K562 (cell line): Measurements from ENCODE around the gene RARRES2. TPM values are rescaled to one million over a fixed set of nuclear protein-coding genes. Genes with fewer than 3 reads are reported as not detected.

Source experiments
- ATAC-seq: fragments of 200-7000 bp; cut with Tn5 transposase; 3 replicates; pipeline ENCODE4 v1.9.1; 2020; ENCODE audit warnings: moderate library complexity
- BruUV-seq: library from RNA; stranded (reverse); fragments of 400-500 nt; replicated peaks from 2 replicates; lab custom pipeline; 2021; lab: Mats Ljungman, UMichigan
- CTCF ChIA-PET: fragments of 300-600 bp; formaldehyde crosslinking; extraction: SDS; loops from one replicate; lab custom pipeline; 2021; ENCODE audit warnings: low intra/inter-chr PET ratio; lab: Yijun Ruan, JAX
- POLR2A ChIA-PET: fragments of 300-600, 350-650 bp; sonication (Branson Sonifier 250); formaldehyde crosslinking; extraction: SDS; loops from one replicate; lab custom pipeline; 2021; ENCODE audit warnings: antibody characterized with exemption, inconsistent platforms; lab: Yijun Ruan, JAX
- DNase-seq, 4 experiments: peaks; one replicate each; pipeline versions ENCODE4 v3.0.0 to v3.0.0-alpha.2; 2011 to 2018; ENCODE audit warnings: low spot score in 3 of 4, mixed read lengths in 3 of 4; ENCODE audit errors: extremely low read depth in 1 of 4
- FAIRE-seq: peaks from 2 replicates; lab custom pipeline; 2011; peaks lifted over from hg19 to GRCh38; lab: Jason Lieb, UNC
- H2AFZ ChIP-seq: 2 replicates; pipeline ENCODE4 v1.6.0; 2011; ENCODE audit warnings: low read depth, low read length, control low read depth, inconsistent platforms
- H3K27ac ChIP-seq: fragments of 200-600 bp; 3 replicates; pipeline ENCODE4 v1.8.0; 2011; ENCODE audit warnings: low read depth, mild to moderate bottlenecking, control low read depth, inconsistent platforms, low read length, moderate library complexity, mixed read lengths; ENCODE audit errors: extremely low read depth
- H3K27me3 ChIP-seq, 2 experiments: fragments of 300-600 bp in 1 of 2; 2 replicates in 1 of 2; 3 replicates in 1 of 2; pipeline versions ENCODE4 v1.6.0 to v1.8.0; 2011; ENCODE audit warnings: inconsistent platforms in 2 of 2, low read length in 2 of 2, mild to moderate bottlenecking in 1 of 2, mixed read lengths in 1 of 2, moderate library complexity in 1 of 2; ENCODE audit not compliant: control insufficient read depth in 2 of 2, insufficient read depth in 2 of 2
- H3K36me3 ChIP-seq: fragments of 300-600 bp; 3 replicates; pipeline ENCODE4 v1.8.0; 2011; ENCODE audit warnings: mild to moderate bottlenecking, low read length, inconsistent platforms; ENCODE audit not compliant: control insufficient read depth, insufficient read depth
- H3K4me1 ChIP-seq, 2 experiments: fragments of 200-600 bp in 1 of 2; replicated peaks in 1 of 2; 2 replicates in 1 of 2; 3 replicates in 1 of 2; pipeline versions ENCODE4 v1.5.1 to v1.8.0; 2011; ENCODE audit warnings: inconsistent platforms in 2 of 2, low read length in 2 of 2, mild to moderate bottlenecking in 1 of 2, mixed read lengths in 1 of 2, moderate library complexity in 1 of 2; ENCODE audit not compliant: control insufficient read depth in 2 of 2, insufficient read depth in 2 of 2
- H3K4me2 ChIP-seq: 2 replicates; pipeline ENCODE4 v1.6.1; 2011; ENCODE audit warnings: low read length, control low read depth, inconsistent platforms, mixed read lengths; ENCODE audit not compliant: insufficient read depth
- H3K4me3 ChIP-seq: fragments of 200-600 bp; sonication (generic), shearing (Covaris generic); 2 replicates; pipeline ENCODE4 v1.5.1; 2016; ENCODE audit warnings: control low read depth, inconsistent platforms
- H3K79me2 ChIP-seq: fragments of 200-600 bp; 3 replicates; pipeline ENCODE4 v1.8.0; 2011; ENCODE audit warnings: low read length, inconsistent platforms; ENCODE audit not compliant: control insufficient read depth, insufficient read depth
- H3K9ac ChIP-seq, 2 experiments: 2 replicates each; pipeline versions ENCODE4 v1.6.0 to v1.6.1; 2011; ENCODE audit warnings: low read depth in 2 of 2, low read length in 2 of 2, control low read depth in 1 of 2, inconsistent platforms in 1 of 2, mild to moderate bottlenecking in 1 of 2, mixed read lengths in 1 of 2; ENCODE audit not compliant: insufficient read depth in 1 of 2
- H3K9me1 ChIP-seq: one replicate; pipeline ENCODE4 v1.6.0; 2011; ENCODE audit warnings: inconsistent platforms, mild to moderate bottlenecking, low read length, moderate library complexity; ENCODE audit not compliant: control insufficient read depth, insufficient read depth
- H3K9me3 ChIP-seq: replicated peaks from 2 replicates; pipeline ENCODE4 v1.5.1; 2011; ENCODE audit warnings: low read depth, low read length, inconsistent platforms; ENCODE audit not compliant: control insufficient read depth, insufficient read depth
- H4K20me1 ChIP-seq: replicated peaks from 2 replicates; pipeline ENCODE4 v1.6.1; 2011; ENCODE audit warnings: low read length, inconsistent platforms, mixed read lengths; ENCODE audit not compliant: control insufficient read depth, insufficient read depth
- CAMTA2 ChIP-seq: fragments of 250-450 bp; sonication (Bioruptor Pico); conservative IDR thresholded peaks from 2 replicates; pipeline ENCODE4 v1.5.1; 2022
- JUN ChIP-seq, 2 experiments: sonication (generic) in 1 of 2; formaldehyde crosslinking in 1 of 2; IDR thresholded peaks; 2 replicates each; pipeline versions ENCODE4 v1.6.1 to v1.8.0; 2012 to 2022; ENCODE audit warnings: borderline replicate concordance in 2 of 2, mild to moderate bottlenecking in 2 of 2, improper control_type of control experiment in 1 of 2, low read depth in 1 of 2, low read length in 1 of 2, missing genetic modification reagents in 1 of 2
- POLR2G ChIP-seq: fragments of 200-400 bp; formaldehyde crosslinking; IDR thresholded peaks from 2 replicates; pipeline ENCODE4 v1.6.1; 2017; ENCODE audit warnings: low read depth, mild to moderate bottlenecking, antibody characterized with exemption, low read length, moderate library complexity
- SMAD3 ChIP-seq: fragments of 450-650 bp; formaldehyde crosslinking; conservative IDR thresholded peaks from 2 replicates; pipeline ENCODE4 v1.4.0; 2020; ENCODE audit warnings: mild to moderate bottlenecking
- USF2 ChIP-seq: sonication (generic); formaldehyde crosslinking; IDR thresholded peaks from 2 replicates; pipeline ENCODE4 v1.5.0; 2020; ENCODE audit warnings: missing genetic modification reagents
- ZBTB33 ChIP-seq: sonication (generic); formaldehyde crosslinking; IDR thresholded peaks from 2 replicates; pipeline ENCODE4 v1.8.1; 2023; ENCODE audit warnings: mild to moderate bottlenecking, missing genetic modification reagents
- WGBS: fragments of 100-300 bp; shearing (Covaris generic); methylation state at CpG from one replicate; pipeline ENCODE4 v1.1.6; 2016; ENCODE audit warnings: low coverage, mixed read lengths; ENCODE audit not compliant: insufficient coverage; ENCODE audit errors: missing lambda C conversion rate; 5-methylcytosine and 5-hydroxymethylcytosine counted together
- in situ Hi-C: fragments of 300-500 bp; cut with MboI; formaldehyde crosslinking; loops from 4 replicates; pipeline ENCODE4 v1.15.0; 2018; ENCODE audit warnings: inconsistent platforms, mixed read lengths
- intact Hi-C: fragments of 100-400 bp; cut with micrococcal nuclease; formaldehyde crosslinking; loops from 2 replicates; pipeline ENCODE4 v1.14.2; 2022
- polyA plus RNA-seq, 8 experiments: library from polyadenylated mRNA; depleted of rRNA in 4 of 8; stranded (reverse) in 5 of 8; unstranded in 3 of 8; fragments of >200 nt; fragmentation: Nextera tagmentation in 2 of 8; fragmentation: Illumina TruSeq in 1 of 8; extraction: Ambion mirVana in 2 of 8; extraction: Trizol in 1 of 8; gene quantifications; 2 replicates each; pipeline versions ENCODE4 v1.2.1 to v1.2.3, GENCODE V29; 2011 to 2014; ENCODE audit warnings: inconsistent platforms in 1 of 8, missing spikeins in 1 of 8
- total RNA-seq, 7 experiments: library from RNA; depleted of rRNA in 6 of 7; stranded (reverse); fragments of >200 nt in 6 of 7; fragmentation: Illumina TruSeq in 2 of 7; extraction: Trizol in 2 of 7; gene quantifications; 2 replicates each; pipeline versions ENCODE4 v1.2.1 to v1.2.3, GENCODE V29; 2011 to 2021; ENCODE audit warnings: low replicate concordance in 1 of 7

Gene RARRES2
- total and polyA plus RNA-seq, 9 of the 15 experiments (the other 6 are each of a cell fraction or from before 2014, with no cell fraction given): 0.11 to 1.7 (median 0.23) TPM; not detected in 6

DNA sequence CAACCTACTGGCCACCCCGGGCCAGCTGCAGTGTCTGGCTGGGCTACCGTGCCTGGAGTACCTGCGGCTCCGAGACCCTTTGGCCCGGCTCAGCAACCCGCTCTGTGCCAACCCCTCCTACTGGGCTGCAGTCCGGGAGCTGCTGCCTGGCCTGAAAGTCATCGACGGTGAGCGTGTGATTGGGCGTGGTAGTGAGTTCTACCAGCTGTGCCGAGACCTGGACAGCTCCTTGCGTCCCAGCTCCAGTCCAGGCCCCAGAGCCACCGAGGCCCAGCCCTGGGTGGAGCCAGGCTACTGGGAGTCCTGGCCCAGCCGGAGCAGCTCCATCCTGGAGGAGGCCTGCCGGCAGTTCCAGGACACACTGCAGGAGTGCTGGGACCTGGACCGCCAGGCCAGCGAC, 4.2 kb downstream of the RARRES2 start:
- Histone ChIP-seq H3K9ac (peak overlapping the region in 1 of 2 experiments; percentile 61; a peak in 2 of 4 replicates), H3K4me2 (no peak overlapping the region), H3K79me2 (no peaks in the 10 kb centered on the region), H3K4me1 (peaks cover 0 to 37% of the 10 kb centered on the region in 2 experiments; a peak in 3 of 5 replicates), H3K36me3 (peaks cover 40% of the 10 kb centered on the region; the same call in 2 of the 3 replicates), H2AFZ (no peak overlapping the region), H3K9me1 (peaks cover 6% of the 10 kb centered on the region), H3K27ac (no peak overlapping the region), H3K27me3 (peaks cover 2 to 5% of the 10 kb centered on the region in 2 experiments; a peak in 4 of 5 replicates), H4K20me1 (peaks cover 5% of the 10 kb centered on the region; the same call in 1 of the 2 replicates), H3K4me3 (no peak overlapping the region), H3K9me3 (no peaks in the 10 kb centered on the region)
- FAIRE-seq (no peak), DNase-seq (no peak), ATAC-seq (no peak)
- ChIA-PET CTCF (no interaction called here), POLR2A (interaction anchor here (0.7 to 1.3 kb wide), 10 partner anchors 9 to 81 kb away, joined by 3 to 7 read pairs (median 4); partner anchors contain the start of gene REPIN1)
- BruUV-seq: no TSS peak
- 86% methylated on average over 18 of the region's 18 CpGs for WGBS
- TF ChIP-seq JUN (IDR thresholded peaks at IDR 0.05; ENCODE audit: borderline replicate concordance, low read depth, low read length) (no peak), JUN (CRISPR knock-in tag; IDR thresholded peaks at IDR 0.05; ENCODE audit: borderline replicate concordance) (0 out of 2 replicates have a peak, but pooled peaks have one; percentile 36), POLR2G (0 out of 2 replicates have a peak, but pooled peaks have one; percentile 16), SMAD3 (CRISPR knock-in tag) (no peak), CAMTA2 (no peak)
- intact Hi-C loops: no loop called here
- in situ Hi-C loops: no loop called here

DNA sequence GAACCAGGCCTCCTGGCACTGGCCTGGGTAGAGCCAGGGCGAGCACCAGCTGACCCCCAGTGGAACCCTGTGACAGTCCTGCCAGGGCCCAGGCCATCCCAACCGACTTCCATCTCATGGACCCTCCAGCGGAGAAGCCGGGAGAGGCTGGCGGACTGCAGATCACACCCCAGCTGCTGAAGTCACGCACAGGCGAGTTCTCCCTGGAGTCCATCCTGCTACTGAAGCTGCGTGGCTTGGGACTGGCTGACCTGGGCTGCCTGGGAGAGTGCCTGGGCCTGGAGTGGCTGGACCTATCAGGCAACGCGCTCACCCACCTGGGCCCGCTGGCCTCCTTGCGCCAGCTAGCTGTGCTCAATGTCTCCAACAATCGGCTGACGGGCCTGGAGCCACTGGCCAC, 4.7 kb downstream of the RARRES2 start:
- BruUV-seq: no TSS peak
- Histone ChIP-seq H4K20me1 (peaks cover 5% of the 10 kb centered on the region; the same call in 1 of the 2 replicates), H2AFZ (no peak overlapping the region), H3K27ac (no peak overlapping the region), H3K9me1 (peaks cover 6% of the 10 kb centered on the region), H3K79me2 (no peaks in the 10 kb centered on the region), H3K4me3 (no peak overlapping the region), H3K27me3 (peaks cover 0 to under 1% of the 10 kb centered on the region in 2 experiments; a peak in 3 of 5 replicates), H3K4me1 (peaks cover 0 to 34% of the 10 kb centered on the region in 2 experiments; a peak in 3 of 5 replicates), H3K9me3 (no peaks in the 10 kb centered on the region), H3K9ac (peak overlapping the region in 1 of 2 experiments; percentile 61; a peak in 2 of 4 replicates), H3K4me2 (no peak overlapping the region)
- FAIRE-seq (no peak), ATAC-seq (no peak), DNase-seq (no peak)
- WGBS: 86% methylated on average over 14 of the region's 14 CpGs
- in situ Hi-C loops (no loop called here), intact Hi-C loops (no loop called here)
- ChIA-PET POLR2A (interaction anchor here (0.7 to 1.3 kb wide), 9 partner anchors 9 to 81 kb away, joined by 3 to 7 read pairs (median 3); no protein-coding TSS in a partner anchor), CTCF (no interaction called here)
- TF ChIP-seq ZBTB33 (CRISPR knock-in tag) (0 out of 2 replicates have a peak, but pooled peaks have one; percentile 35), USF2 (CRISPR knock-in tag) (no peak), JUN (IDR thresholded peaks at IDR 0.05; ENCODE audit: borderline replicate concordance, low read depth, low read length) (no peak), JUN (CRISPR knock-in tag; IDR thresholded peaks at IDR 0.05; ENCODE audit: borderline replicate concordance) (no peak), POLR2G (0 out of 2 replicates have a peak, but pooled peaks have one; percentile 37)
- TF ChIP-seq, all 486 proteins: peak for 2
- H3K36me3 ChIP-seq: peaks cover 44% of the 10 kb centered on the region; the same call in 2 of the 3 replicates
